ENCODE measurements around the gene SNRNP70.
A peak's percentile ranks its signal among the peaks of the same experiment; 100 is the strongest.

Gene SNRNP70

GRCh38 chr19:49101160-49101559, 15.9 kb downstream of the SNRNP70 start:
- DNase-seq (ENCODE audit: low spot score): no peak

- DNase-seq (ENCODE audit: low spot score): no peak
These were observed 17.1 kb downstream of the SNRNP70 start for GRCh38 chr19:49102303-49102702.

GRCh38 chr19:49103331-49104085, 18.3 kb downstream of the SNRNP70 start:
- DNase-seq (ENCODE audit: low spot score): no peak

- DNase-seq (ENCODE audit: low spot score): no peak
These were observed 19.1 kb downstream of the SNRNP70 start for GRCh38 chr19:49104229-49104864.

- peak; percentile 35 for DNase-seq (ENCODE audit: low spot score)
These were observed 21.4 kb downstream of the SNRNP70 start for GRCh38 chr19:49106648-49107135.

DNA sequence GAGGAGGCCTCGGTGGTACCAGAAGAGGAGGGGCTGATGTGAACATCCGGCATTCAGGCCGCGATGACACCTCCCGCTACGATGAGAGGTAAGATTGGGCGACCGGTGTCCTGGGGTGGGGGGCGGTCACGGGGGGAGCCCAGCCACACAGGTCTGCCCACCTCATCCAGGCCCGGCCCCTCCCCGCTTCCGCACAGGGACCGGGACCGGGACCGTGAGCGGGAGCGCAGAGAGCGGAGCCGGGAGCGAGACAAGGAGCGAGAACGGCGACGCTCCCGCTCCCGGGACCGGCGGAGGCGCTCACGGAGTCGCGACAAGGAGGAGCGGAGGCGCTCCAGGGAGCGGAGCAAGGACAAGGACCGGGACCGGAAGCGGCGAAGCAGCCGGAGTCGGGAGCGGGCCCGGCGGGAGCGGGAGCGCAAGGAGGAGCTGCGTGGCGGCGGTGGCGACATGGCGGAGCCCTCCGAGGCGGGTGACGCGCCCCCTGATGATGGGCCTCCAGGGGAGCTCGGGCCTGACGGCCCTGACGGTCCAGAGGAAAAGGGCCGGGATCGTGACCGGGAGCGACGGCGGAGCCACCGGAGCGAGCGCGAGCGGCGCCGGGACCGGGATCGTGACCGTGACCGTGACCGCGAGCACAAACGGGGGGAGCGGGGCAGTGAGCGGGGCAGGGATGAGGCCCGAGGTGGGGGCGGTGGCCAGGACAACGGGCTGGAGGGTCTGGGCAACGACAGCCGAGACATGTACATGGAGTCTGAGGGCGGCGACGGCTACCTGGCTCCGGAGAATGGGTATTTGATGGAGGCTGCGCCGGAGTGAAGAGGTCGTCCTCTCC, 22.6 kb downstream of the SNRNP70 start:
- DNase-seq (ENCODE audit: low spot score): no peak

GRCh38 chr19:49109051-49109450, 23.8 kb downstream of the SNRNP70 start:
- DNase-seq (ENCODE audit: low spot score): no peak

GRCh38 chr19:49109569-49110233, 24.4 kb downstream of the SNRNP70 start:
- DNase-seq (ENCODE audit: low spot score): no peak

DNA sequence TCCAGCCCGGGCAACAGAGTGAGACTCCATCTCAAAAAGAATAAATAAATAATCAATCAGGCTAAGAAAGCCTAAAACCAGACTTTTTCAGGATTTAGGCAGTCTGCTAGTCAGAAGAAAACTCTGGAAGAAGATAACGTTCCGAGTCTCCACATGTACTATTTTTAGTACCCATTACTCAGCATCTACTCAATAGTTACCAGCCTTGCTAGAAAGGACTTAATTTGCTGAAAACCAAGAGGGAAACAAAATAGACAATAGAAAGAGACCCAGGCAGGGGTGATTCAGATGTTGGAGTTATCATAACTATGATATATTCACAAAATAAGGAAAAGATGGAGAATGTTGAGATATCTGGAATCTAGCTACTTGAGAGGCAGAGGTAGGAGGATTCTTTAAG, 25.3 kb downstream of the SNRNP70 start:
- DNase-seq (ENCODE audit: low spot score): peak; percentile 48

DNA sequence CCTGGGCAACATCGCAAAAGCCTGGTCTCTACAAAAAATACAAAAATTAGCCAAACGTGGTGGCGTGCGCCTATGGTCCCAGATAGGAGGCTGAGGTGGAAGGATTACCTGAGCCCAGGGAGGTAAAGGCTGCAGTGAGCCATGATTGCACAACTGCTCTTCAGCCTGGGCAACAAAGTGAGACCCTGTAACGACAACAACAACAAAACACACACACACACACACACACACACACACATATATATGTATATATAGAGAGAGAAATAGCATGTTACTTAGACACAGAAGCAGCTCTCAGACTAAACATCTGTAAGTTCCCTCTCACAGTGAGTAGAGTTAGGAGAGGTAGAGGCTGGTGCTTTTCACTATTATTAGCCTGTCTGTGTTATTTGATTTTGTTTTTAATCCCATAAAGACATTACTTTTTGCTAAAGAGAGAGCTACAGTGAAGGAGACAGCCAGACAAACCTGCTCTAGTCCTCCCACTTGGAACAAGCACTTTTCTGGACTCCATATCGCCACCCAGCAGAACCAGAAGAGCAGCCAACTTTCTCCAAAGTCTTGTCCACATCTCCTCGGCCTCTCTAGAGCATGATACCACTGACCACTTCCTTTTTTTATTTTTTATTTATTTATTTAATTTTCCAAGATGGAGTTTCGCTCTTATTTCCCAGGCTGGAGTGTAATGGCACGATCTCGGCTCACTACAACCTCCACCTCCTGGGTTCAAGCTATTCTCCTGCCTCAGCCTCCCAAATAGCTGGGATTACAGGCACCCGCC, 26.2 kb downstream of the SNRNP70 start:
- no peak for DNase-seq (ENCODE audit: low spot score)

DNA sequence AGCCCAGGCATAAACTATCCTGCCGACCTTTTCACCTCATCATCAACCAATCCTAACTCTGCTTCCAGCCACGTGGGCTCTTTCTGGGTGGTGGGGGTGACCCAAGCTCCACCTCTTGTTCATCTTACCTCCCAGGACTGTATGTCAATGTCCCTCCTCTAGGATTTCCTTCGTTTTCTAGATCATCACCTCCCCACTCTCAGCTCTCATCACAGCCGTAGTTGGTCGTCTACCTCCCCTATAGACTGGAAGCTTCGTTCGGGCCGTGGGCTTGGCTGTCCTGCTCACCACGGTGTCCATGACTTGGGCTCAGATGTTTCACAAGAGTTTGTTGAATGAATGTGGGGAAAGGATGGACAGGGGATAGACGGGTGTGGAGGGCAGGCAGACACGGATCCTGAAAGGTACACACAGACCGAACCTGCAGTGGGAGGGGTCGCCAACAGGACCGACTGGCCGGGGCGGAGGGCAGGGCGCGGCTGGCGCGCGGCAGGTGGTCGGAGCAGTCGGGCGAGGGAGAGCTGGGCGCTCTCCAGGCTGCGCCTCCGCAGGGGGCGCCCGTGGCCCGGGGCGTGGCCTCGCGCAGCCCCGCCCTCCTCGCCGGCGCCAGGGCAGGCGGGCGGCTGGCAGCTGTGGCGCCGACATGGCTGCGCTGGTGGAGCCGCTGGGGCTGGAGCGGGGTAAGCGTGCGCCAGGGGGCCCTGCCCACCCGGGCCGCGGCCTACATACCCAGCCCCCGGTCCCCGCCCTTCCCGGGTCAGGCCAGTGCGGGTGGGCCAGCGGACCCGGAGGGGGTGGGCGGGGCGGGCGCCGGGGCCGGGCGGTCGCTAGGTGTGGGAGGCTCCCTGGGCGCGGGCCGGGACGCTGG, 28.7 kb downstream of the SNRNP70 start, which contains the start of gene LIN7B:
Gene LIN7B (plus strand): TSS at position 609 of the 868 bp plus-strand sequence. CDS start 35 bp downstream, at position 644.
- DNase-seq (ENCODE audit: low spot score): peak; percentile 91

- DNase-seq (ENCODE audit: low spot score): peak; percentile 45
These were observed 29.5 kb downstream of the SNRNP70 start for GRCh38 chr19:49114630-49115363.

DNA sequence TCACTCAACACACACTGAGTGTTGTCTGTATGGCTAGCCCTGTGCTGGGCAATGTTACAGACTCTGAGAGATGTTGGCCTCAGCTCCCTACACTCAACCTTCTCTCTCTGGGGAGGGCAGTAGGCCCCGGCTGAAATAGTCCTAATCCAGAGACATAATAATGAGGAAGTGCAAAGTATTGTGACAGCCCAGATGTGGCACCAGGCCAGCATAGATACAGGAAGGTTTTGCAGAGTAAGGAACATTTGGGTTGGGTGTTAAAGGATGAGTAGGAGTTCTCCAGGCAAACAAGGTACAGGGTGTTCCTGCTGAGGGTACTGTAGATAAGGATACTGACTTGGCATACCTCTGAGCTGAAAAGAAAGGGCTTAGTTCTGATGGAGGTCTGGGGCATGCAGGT, 31.3 kb downstream of the SNRNP70 start:
- DNase-seq (ENCODE audit: low spot score): no peak

- no peak for DNase-seq (ENCODE audit: low spot score)
These were observed 32.7 kb downstream of the SNRNP70 start for GRCh38 chr19:49117677-49118564.

DNA sequence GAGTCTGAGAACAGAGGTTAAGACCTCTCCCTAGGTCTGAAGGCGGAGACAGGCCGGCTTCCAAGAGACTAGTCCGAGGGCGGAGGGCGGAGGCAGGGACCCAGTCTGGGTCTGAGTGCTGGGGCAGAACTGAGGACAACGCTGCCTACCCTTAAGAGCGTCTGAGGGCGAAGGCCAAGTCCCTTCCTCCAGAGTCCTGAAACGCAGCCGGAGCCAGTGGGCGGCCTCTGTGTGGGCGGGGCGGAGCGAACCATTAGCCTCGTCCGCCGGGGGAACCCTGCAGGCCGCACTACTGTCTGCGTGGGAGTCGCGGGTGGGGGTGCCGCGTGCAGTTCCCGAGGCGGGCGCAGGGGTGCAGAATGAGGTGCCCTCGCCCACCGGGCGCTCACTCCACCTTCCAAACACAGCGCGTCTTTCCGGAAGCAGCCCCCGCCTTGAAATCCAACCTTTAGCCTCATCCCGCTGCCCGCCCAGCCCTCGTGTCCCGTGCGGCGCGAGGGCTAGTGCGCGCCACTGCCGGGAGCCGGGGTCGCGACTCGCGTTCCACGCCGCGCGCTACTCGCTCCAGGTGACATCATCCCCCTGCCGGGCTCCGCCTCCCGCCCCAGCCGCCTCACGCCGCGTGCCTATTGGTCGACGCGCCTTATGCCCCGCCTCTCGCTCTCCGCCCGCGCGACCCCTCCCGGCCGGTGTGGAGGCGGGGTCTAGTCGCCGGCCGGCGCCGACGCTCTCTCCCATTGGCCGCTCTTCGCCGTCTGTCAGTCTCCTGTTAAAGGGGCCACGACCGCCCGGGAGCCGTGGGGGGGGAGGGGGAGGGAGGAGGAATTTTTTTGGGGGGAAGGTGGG, 33.5 kb downstream of the SNRNP70 start, which contains the start of gene C19orf73:
Gene C19orf73 (minus strand): TSS at position 579 of the 846 bp plus-strand sequence. CDS start 121 bp downstream, at position 458.
- peak; percentile 99 for DNase-seq (ENCODE audit: low spot score)

DNA sequence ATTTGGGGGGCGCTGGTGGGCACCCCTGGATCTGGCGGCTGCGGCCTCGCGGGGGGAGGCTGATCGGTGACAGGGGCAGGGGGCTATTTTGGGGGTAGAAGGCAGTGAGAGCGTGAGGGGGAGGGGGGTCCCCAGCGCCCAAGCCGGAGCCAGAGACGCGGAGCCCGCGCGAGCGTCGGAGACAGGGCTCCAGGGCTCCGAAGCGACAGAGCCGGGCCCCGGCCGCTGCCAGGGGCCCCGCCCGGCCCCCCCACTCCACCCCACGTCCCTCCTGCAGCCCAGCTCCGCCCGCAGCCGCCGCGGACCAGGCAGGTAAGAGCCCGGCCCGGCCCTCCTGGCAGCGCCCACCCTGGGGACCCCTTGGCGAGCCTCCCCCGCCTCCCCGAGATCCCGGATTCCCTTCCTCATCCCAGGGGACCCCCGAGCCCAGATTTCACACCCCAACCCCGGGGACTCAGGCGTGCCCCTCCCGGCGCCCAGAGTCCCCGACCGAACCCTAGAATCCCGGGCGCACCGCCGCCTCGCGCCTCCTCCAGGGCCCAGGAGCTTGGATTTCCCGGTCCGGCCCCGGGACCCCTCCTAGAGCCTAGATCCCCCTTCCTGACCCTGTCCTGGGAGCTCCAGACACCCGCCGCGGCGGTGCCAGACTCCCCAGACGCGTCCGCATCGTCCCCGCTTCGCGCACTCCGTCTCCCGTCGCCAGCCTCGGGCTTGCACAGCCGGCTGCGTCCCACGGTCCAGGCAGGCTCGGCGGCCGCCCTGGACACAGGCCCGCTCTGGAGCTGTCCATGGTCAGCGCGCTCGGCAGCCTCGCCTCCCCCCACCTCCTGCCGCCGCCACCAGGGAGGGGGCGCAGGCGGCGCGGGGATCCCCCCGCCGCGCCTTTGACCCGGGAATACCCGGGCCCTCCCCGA, 34.4 kb downstream of the SNRNP70 start, which contains the start of gene PPFIA3:
Gene PPFIA3 (plus strand): TSS at position 134 of the 914 bp plus-strand sequence. CDS start 8,330 bp downstream, outside the sequence.
- peak; percentile 73 for DNase-seq (ENCODE audit: low spot score)

Data from AG08395 (cell line).